H9 (cell line): ENCODE results near the gene OSBP. TPM values are rescaled to one million over a fixed set of nuclear protein-coding genes. Genes with fewer than 3 reads are reported as not detected.

Experiments
- DNase-seq: peaks from one replicate; pipeline ENCODE4 v3.0.0-alpha.2; 2017
- H2AFZ ChIP-seq: one replicate; pipeline ENCODE4 v1.6.1; 2013; ENCODE audit warnings: mild to moderate bottlenecking, low read length, control low read depth, moderate library complexity
- H2AK5ac ChIP-seq: 2 replicates; pipeline ENCODE4 v1.6.1; 2013; ENCODE audit warnings: low read length, control low read depth, mixed read lengths; ENCODE audit not compliant: insufficient read length
- H2BK120ac ChIP-seq: one replicate; pipeline ENCODE4 v1.6.1; 2013; ENCODE audit warnings: low read depth, mild to moderate bottlenecking, low read length, control low read depth, inconsistent platforms; ENCODE audit not compliant: poor library complexity, severe bottlenecking
- H2BK12ac ChIP-seq: 2 replicates; pipeline ENCODE4 v1.6.1; 2013; ENCODE audit warnings: low read length, control low read depth, mixed read lengths, low read depth; ENCODE audit not compliant: insufficient read length
- H2BK15ac ChIP-seq: 2 replicates; pipeline ENCODE4 v1.6.1; 2013; ENCODE audit warnings: low read depth, low read length, control low read depth
- H2BK20ac ChIP-seq: one replicate; pipeline ENCODE4 v1.6.1; 2013; ENCODE audit warnings: low read depth, mild to moderate bottlenecking, low read length, control low read depth, inconsistent platforms; ENCODE audit not compliant: poor library complexity, severe bottlenecking
- H2BK5ac ChIP-seq: 2 replicates; pipeline ENCODE4 v1.6.1; 2013; ENCODE audit warnings: low read length, control low read depth, mixed read lengths; ENCODE audit not compliant: insufficient read length
- H3K14ac ChIP-seq: 2 replicates; pipeline ENCODE4 v1.6.1; 2013; ENCODE audit warnings: low read length, control low read depth; ENCODE audit not compliant: insufficient read depth
- H3K18ac ChIP-seq: 2 replicates; pipeline ENCODE4 v1.6.1; 2013; ENCODE audit warnings: low read depth, mild to moderate bottlenecking, mixed read lengths, low read length, control low read depth; ENCODE audit not compliant: insufficient read length
- H3K23ac ChIP-seq: 2 replicates; pipeline ENCODE4 v1.6.1; 2013; ENCODE audit warnings: low read length, control low read depth, mixed read lengths, low read depth; ENCODE audit not compliant: insufficient read length
- H3K23me2 ChIP-seq: 2 replicates; pipeline ENCODE4 v1.6.1; 2013; ENCODE audit warnings: low read depth, mild to moderate bottlenecking, mixed read lengths, low read length, control low read depth; ENCODE audit not compliant: insufficient read length, poor library complexity, severe bottlenecking
- H3K27ac ChIP-seq: 2 replicates; pipeline ENCODE4 v1.5.1; 2013; ENCODE audit warnings: low read length, control low read depth, mixed read lengths, low read depth; ENCODE audit not compliant: insufficient read length
- H3K27me3 ChIP-seq: 2 replicates; pipeline ENCODE4 v1.6.1; 2013; ENCODE audit warnings: low read length, control low read depth, inconsistent platforms; ENCODE audit not compliant: insufficient read depth
- H3K4ac ChIP-seq: 2 replicates; pipeline ENCODE4 v1.6.1; 2013; ENCODE audit warnings: low read depth, mild to moderate bottlenecking, control low read depth, inconsistent platforms, low read length, moderate library complexity
- H3K4me1 ChIP-seq: 2 replicates; pipeline ENCODE4 v1.6.1; 2013; ENCODE audit warnings: low read length, control low read depth, inconsistent platforms; ENCODE audit not compliant: insufficient read depth
- H3K4me2 ChIP-seq: 2 replicates; pipeline ENCODE4 v1.6.1; 2013; ENCODE audit warnings: low read length, control low read depth, mixed read lengths; ENCODE audit not compliant: insufficient read length, insufficient read depth
- H3K56ac ChIP-seq: 2 replicates; pipeline ENCODE4 v1.6.1; 2013; ENCODE audit warnings: low read depth, mild to moderate bottlenecking, mixed read lengths, low read length, control low read depth; ENCODE audit not compliant: insufficient read length
- H3K79me1 ChIP-seq: 2 replicates; pipeline ENCODE4 v1.6.1; 2013; ENCODE audit warnings: low read depth, mild to moderate bottlenecking, moderate library complexity, low read length, control low read depth, inconsistent platforms; ENCODE audit not compliant: insufficient read depth, poor library complexity, severe bottlenecking
- H3K79me2 ChIP-seq: 2 replicates; pipeline ENCODE4 v1.6.1; 2013; ENCODE audit warnings: low read length, control low read depth, inconsistent platforms; ENCODE audit not compliant: insufficient read depth
- H3K9ac ChIP-seq: 2 replicates; pipeline ENCODE4 v1.6.1; 2013; ENCODE audit warnings: low read length, control low read depth, mixed read lengths; ENCODE audit not compliant: insufficient read length; ENCODE audit errors: extremely low read depth
- H3K9me3 ChIP-seq: one replicate; pipeline ENCODE4 v1.6.1; 2013; ENCODE audit warnings: low read depth, low read length, inconsistent platforms; ENCODE audit not compliant: control insufficient read depth
- H3T11ph ChIP-seq: one replicate; pipeline ENCODE4 v1.6.1; 2013; ENCODE audit warnings: mild to moderate bottlenecking, low read length, control low read depth, inconsistent platforms
- H4K20me1 ChIP-seq: one replicate; pipeline ENCODE4 v1.6.1; 2013; ENCODE audit not compliant: control insufficient read depth, insufficient read length, insufficient read depth
- H4K5ac ChIP-seq: 2 replicates; pipeline ENCODE4 v1.6.1; 2013; ENCODE audit warnings: low read depth, mild to moderate bottlenecking, mixed read lengths, low read length, control low read depth; ENCODE audit not compliant: insufficient read length
- H4K8ac ChIP-seq: replicated peaks from 2 replicates; pipeline ENCODE4 v1.6.1; 2013; ENCODE audit warnings: low read length, control low read depth, mixed read lengths, low read depth; ENCODE audit not compliant: insufficient read length
- H4K91ac ChIP-seq: 2 replicates; pipeline ENCODE4 v1.6.1; 2013; ENCODE audit warnings: low read depth, mild to moderate bottlenecking, moderate library complexity, mixed read lengths, low read length, control low read depth; ENCODE audit not compliant: insufficient read length
- H3K27ac Mint-ChIP-seq, 3 experiments: 2 replicates in 2 of 3; 3 replicates in 1 of 3; pipeline ENCODE4 v1.8.0; 2020 to 2021; ENCODE audit warnings: mixed read lengths in 3 of 3, mild to moderate bottlenecking in 1 of 3, moderate library complexity in 1 of 3
- H3K27me3 Mint-ChIP-seq: 2 replicates; pipeline ENCODE4 v1.8.0; 2021; ENCODE audit warnings: low read depth, mild to moderate bottlenecking, moderate library complexity, mixed read lengths
- H3K36me3 Mint-ChIP-seq, 3 experiments: 2 replicates in 2 of 3; 3 replicates in 1 of 3; pipeline ENCODE4 v1.8.0; 2020 to 2021; ENCODE audit warnings: low read depth in 3 of 3, mixed read lengths in 3 of 3; ENCODE audit not compliant: insufficient read depth in 1 of 3
- H3K4me1 Mint-ChIP-seq, 2 experiments: 2 replicates each; pipeline ENCODE4 v1.8.0; 2020; ENCODE audit warnings: mixed read lengths in 2 of 2
- H3K4me3 Mint-ChIP-seq, 2 experiments: 2 replicates in 1 of 2; 3 replicates in 1 of 2; pipeline ENCODE4 v1.8.0; 2020 to 2021; ENCODE audit warnings: mild to moderate bottlenecking in 2 of 2, mixed read lengths in 2 of 2, moderate library complexity in 1 of 2
- H3K9me3 Mint-ChIP-seq, 2 experiments: 2 replicates in 1 of 2; 3 replicates in 1 of 2; pipeline ENCODE4 v1.8.0; 2020; ENCODE audit warnings: mild to moderate bottlenecking in 2 of 2, mixed read lengths in 2 of 2, moderate library complexity in 1 of 2
- CTCF ChIP-seq: fragments of 200-600 bp; sonication (generic); conservative IDR thresholded peaks from 3 replicates; pipeline ENCODE4 v1.8.0; 2021; ENCODE audit warnings: antibody characterized with exemption, mild to moderate bottlenecking
- WGBS: extraction: QIAGEN DNeasy Blood & Tissue Kit; methylation state at CpG from one replicate; pipeline ENCODE4 v1.1.7; 2013; ENCODE audit warnings: missing lambda C conversion rate, low lambda C conversion rate, mixed read lengths; ENCODE audit not compliant: insufficient read length; ENCODE audit errors: extremely low coverage; 5-methylcytosine and 5-hydroxymethylcytosine counted together
- total RNA-seq: library from RNA; stranded (reverse); gene quantifications from 2 replicates; pipeline ENCODE4 v1.2.1, GENCODE V29; 2021

The OSBP gene
- total RNA-seq, 1 experiment from 2014 or later: 48.5 TPM

GRCh38 chr11:59573216-59573615 lies 42.4 kb downstream of the OSBP start:
- H3K36me3 Mint-ChIP-seq: peaks cover 16 to 35% (median 33%) of the 10 kb centered on the region in 3 experiments; a peak in 6 of 7 replicates

More at GRCh38 chr11:59573216-59573615, 42.4 kb downstream of the OSBP start:
- no peak overlapping the region for H4K91ac ChIP-seq
- H2AK5ac ChIP-seq: no peak overlapping the region
- H3K27ac ChIP-seq: no peak overlapping the region
- no peak overlapping the region for H3K56ac ChIP-seq
- no peaks in the 10 kb centered on the region for H3K4me1 ChIP-seq
- H3K4me2 ChIP-seq: no peak overlapping the region
- Mint-ChIP-seq H3K9me3 (no peaks in the 10 kb centered on the region), H3K4me3 (no peak overlapping the region), H3K27me3 (no peaks in the 10 kb centered on the region), H3K4me1 (no peaks in the 10 kb centered on the region), H3K27ac (peak overlapping the region in 1 of 3 experiments; percentile 40; a peak in 1 of 7 replicates)
- no peaks in the 10 kb centered on the region for H3K9me3 ChIP-seq
- no peak overlapping the region for H3K18ac ChIP-seq
- no peak overlapping the region for H4K5ac ChIP-seq
- no peak overlapping the region for H2BK15ac ChIP-seq
- no peaks in the 10 kb centered on the region for H3K23me2 ChIP-seq
- no peak overlapping the region for H2BK12ac ChIP-seq
- no peak overlapping the region for H3K23ac ChIP-seq
- no peak overlapping the region for H2BK20ac ChIP-seq
- no peak overlapping the region for H3T11ph ChIP-seq
- no peak overlapping the region for H3K4ac ChIP-seq
- no peak overlapping the region for H2BK5ac ChIP-seq
- WGBS: no CpG with 5 or more reads among the region's 4 CpGs
- no peaks in the 10 kb centered on the region for H4K20me1 ChIP-seq
- no peak overlapping the region for H3K9ac ChIP-seq
- no peak for TF ChIP-seq CTCF
- no peak overlapping the region for H3K14ac ChIP-seq
- no peaks in the 10 kb centered on the region for H3K27me3 ChIP-seq
- no peak overlapping the region for H2BK120ac ChIP-seq
- H3K79me1 ChIP-seq: no peaks in the 10 kb centered on the region
- no peaks in the 10 kb centered on the region for H3K79me2 ChIP-seq
- DNase-seq: no peak
- H2AFZ ChIP-seq: no peak overlapping the region
- H4K8ac ChIP-seq: no peak overlapping the region
